ENCODE data around the gene PDE3A. TPM values are rescaled to one million over a fixed set of nuclear protein-coding genes. Genes with fewer than 3 reads are reported as not detected.
"Not testable (repeated sequence)": the region's sequence is repeated elsewhere in the genome, so short reads cannot be mapped to it uniquely, and the experiment has no call there.

Gene PDE3A
- total RNA-seq, 2 donors from 2014 or later, result 5.5 to 6.2 TPM

- no peak overlapping the region for H3K4me3 ChIP-seq
- intact Hi-C loops (cut with DNase I), result loop anchor here (10.0 kb wide), 2 partner anchors 168 to 632 kb away; no protein-coding TSS in a partner anchor
- no peak for DNase-seq (ENCODE audit: low spot score)
- no peaks in the 10 kb centered on the region for H3K36me3 ChIP-seq
- no peaks in the 10 kb centered on the region for H3K4me1 ChIP-seq (replicated peaks)
- no peak overlapping the region for H3K27ac ChIP-seq
- TF ChIP-seq POLR2AphosphoS5 (IDR thresholded peaks at IDR 0.05) (no peak), CTCF (IDR thresholded peaks at IDR 0.05) (peak in 1 of 4 experiments; percentile 41)
- H3K9me3 ChIP-seq, result no peaks in the 10 kb centered on the region
- no peaks in the 10 kb centered on the region for H3K27me3 ChIP-seq (replicated peaks; ENCODE audit: insufficient read depth)
- WGBS, result 98% methylated on average over 1 of the region's 1 CpG
Observed at GRCh38 chr12:20376984-20377383, 8.6 kb downstream of the PDE3A start.

- intact Hi-C loops (cut with DNase I), result loop anchor here (10.0 kb wide), 2 partner anchors 167 to 633 kb away; no protein-coding TSS in a partner anchor
- no peaks in the 10 kb centered on the region for H3K4me1 ChIP-seq (replicated peaks)
- H3K9me3 ChIP-seq, result no peaks in the 10 kb centered on the region
- H3K27ac ChIP-seq, result no peak overlapping the region
- H3K36me3 ChIP-seq, result no peaks in the 10 kb centered on the region
- H3K27me3 ChIP-seq (replicated peaks; ENCODE audit: insufficient read depth), result no peaks in the 10 kb centered on the region
- DNase-seq (ENCODE audit: low spot score), result no peak
- TF ChIP-seq POLR2AphosphoS5 (IDR thresholded peaks at IDR 0.05), result no peak
- TF ChIP-seq CTCF (IDR thresholded peaks at IDR 0.05), result no peak
- no peak overlapping the region for H3K4me3 ChIP-seq
Observed at GRCh38 chr12:20377750-20378149, 9.4 kb downstream of the PDE3A start.

DNA sequence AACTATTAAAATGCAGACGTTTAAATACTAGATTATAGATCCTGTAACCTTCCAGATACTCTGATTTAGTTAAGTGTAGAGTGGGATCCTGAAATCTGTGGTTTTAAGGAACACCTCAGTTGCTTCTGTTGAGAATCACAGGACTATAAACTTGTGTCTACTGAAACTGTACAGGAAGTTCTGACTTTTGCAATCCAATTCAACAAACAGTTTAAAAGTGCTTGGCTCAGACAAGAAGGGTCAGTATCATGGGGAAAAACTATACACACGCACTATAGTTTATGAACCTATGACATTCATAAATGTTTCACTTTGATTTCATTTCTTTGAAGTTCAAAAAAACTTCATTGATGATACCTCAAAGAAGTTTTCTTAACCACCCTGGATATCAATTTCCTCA, 13.8 kb downstream of the PDE3A start:
- no peak for DNase-seq (ENCODE audit: low spot score)
- Histone ChIP-seq H3K4me1 (replicated peaks) (no peaks in the 10 kb centered on the region), H3K27ac (no peak overlapping the region), H3K4me3 (no peak overlapping the region), H3K9me3 (no peaks in the 10 kb centered on the region), H3K27me3 (replicated peaks; ENCODE audit: insufficient read depth) (no peaks in the 10 kb centered on the region), H3K36me3 (no peaks in the 10 kb centered on the region)
- intact Hi-C loops (cut with DNase I), result no loop called here
- 36% methylated on average over 2 of the region's 2 CpGs for WGBS
- TF ChIP-seq POLR2A (IDR thresholded peaks at IDR 0.05), result no peak
- TF ChIP-seq POLR2AphosphoS5 (IDR thresholded peaks at IDR 0.05), result no peak
- TF ChIP-seq CTCF (IDR thresholded peaks at IDR 0.05), result no peak

DNA sequence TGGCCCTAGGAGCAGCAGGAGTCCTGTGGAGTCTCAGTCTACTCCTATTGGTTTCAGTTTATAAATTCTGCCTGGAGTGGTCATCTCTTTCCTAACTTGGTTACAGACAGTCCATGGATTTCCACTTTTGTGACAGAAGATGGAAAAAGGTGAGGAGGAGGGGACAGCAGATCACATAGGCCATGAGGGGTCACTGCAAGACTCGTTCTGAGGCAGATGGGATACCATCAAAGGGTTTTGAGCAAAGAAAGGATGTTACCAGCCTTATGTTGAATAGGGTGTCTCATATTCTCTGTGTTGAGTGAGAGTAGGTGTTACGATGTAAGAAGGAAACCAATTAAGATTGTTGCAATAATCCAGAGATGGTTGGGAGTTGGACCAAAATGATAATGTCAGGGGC, 15.3 kb downstream of the PDE3A start:
- WGBS, result 92% methylated on average over 2 of the region's 2 CpGs

GRCh38 chr12:20384836-20385235, 16.5 kb downstream of the PDE3A start:
- H3K27ac ChIP-seq; H3K4me3 ChIP-seq; intact Hi-C loops (cut with DNase I); H3K9me3 ChIP-seq; H3K27me3 ChIP-seq (replicated peaks; ENCODE audit: insufficient read depth); DNase-seq (ENCODE audit: low spot score); H3K4me1 ChIP-seq (replicated peaks); H3K36me3 ChIP-seq: not testable (repeated sequence)
- WGBS, result 92% methylated on average over 6 of the region's 6 CpGs

More for the DNA sequence above, 15.3 kb downstream of the PDE3A start:
- Histone ChIP-seq H3K36me3 (no peaks in the 10 kb centered on the region), H3K27me3 (replicated peaks; ENCODE audit: insufficient read depth) (no peaks in the 10 kb centered on the region), H3K4me1 (replicated peaks) (no peaks in the 10 kb centered on the region), H3K9me3 (no peaks in the 10 kb centered on the region), H3K4me3 (no peak overlapping the region), H3K27ac (no peak overlapping the region)
- no peak for DNase-seq (ENCODE audit: low spot score)
- intact Hi-C loops (cut with DNase I), result no loop called here
- TF ChIP-seq POLR2AphosphoS5 (IDR thresholded peaks at IDR 0.05), result no peak
- TF ChIP-seq POLR2A (IDR thresholded peaks at IDR 0.05), result no peak
- TF ChIP-seq CTCF (IDR thresholded peaks at IDR 0.05), result no peak

Measured in prostate gland (tissue), 2 donors.